Fibroblast of pulmonary artery (primary cell): ENCODE data around the gene CPEB4.

Experiments
- DNase-seq: peaks from one replicate; pipeline ENCODE4 v3.0.0-alpha.2; 2010; ENCODE audit warnings: low read depth
- H3K4me3 ChIP-seq: replicated peaks from 2 replicates; pipeline ENCODE4 v1.5.1; 2011; ENCODE audit warnings: low read depth, mild to moderate bottlenecking, control low read depth, low read length, moderate library complexity
- CTCF ChIP-seq: IDR thresholded peaks from 2 replicates; pipeline ENCODE4 v1.5.1; 2011; ENCODE audit warnings: mild to moderate bottlenecking, control low read depth, low read length, inconsistent platforms; ENCODE audit errors: missing control alignments

CPEB4 gene

GRCh38 chr5:173885475-173886010 lies 2.6 kb upstream of the CPEB4 start:
- no peak overlapping the region for H3K4me3 ChIP-seq
- TF ChIP-seq CTCF: no peak
- DNase-seq: peak; percentile 38

DNA sequence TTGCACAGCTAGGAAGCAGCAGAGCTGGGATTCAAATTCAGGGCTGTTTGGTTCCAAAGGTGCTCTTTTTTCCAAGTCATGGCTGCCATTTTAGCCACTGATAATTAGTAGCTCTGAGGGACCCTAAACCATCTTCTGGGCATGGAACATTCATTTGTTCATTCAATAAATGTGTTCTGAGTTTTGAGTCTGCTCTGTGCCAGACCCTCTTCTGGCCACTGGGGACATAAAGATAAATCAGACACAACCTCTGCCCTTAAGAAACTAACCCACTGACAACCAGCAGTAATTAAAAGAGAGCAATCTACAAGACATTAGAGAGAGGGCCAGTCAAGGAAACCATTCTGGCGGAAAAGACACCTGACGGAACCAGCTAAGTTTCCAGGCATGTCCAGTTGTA lies 2.0 kb upstream of the CPEB4 start:
- no peak for TF ChIP-seq CTCF
- no peak overlapping the region for H3K4me3 ChIP-seq

GRCh38 chr5:173888473-173889131 lies 453 bp downstream of the CPEB4 start:
- no peak for TF ChIP-seq CTCF

More for the DNA sequence above, 2.0 kb upstream of the CPEB4 start:
- no peak for DNase-seq

GRCh38 chr5:173890195-173890991 lies 2.2 kb downstream of the CPEB4 start:
- no peak for TF ChIP-seq CTCF
- peak overlapping the region; percentile 89 for H3K4me3 ChIP-seq

More at GRCh38 chr5:173888473-173889131, 453 bp downstream of the CPEB4 start:
- H3K4me3 ChIP-seq: peak overlapping the region; percentile 89
- DNase-seq: peak; percentile 42

DNA sequence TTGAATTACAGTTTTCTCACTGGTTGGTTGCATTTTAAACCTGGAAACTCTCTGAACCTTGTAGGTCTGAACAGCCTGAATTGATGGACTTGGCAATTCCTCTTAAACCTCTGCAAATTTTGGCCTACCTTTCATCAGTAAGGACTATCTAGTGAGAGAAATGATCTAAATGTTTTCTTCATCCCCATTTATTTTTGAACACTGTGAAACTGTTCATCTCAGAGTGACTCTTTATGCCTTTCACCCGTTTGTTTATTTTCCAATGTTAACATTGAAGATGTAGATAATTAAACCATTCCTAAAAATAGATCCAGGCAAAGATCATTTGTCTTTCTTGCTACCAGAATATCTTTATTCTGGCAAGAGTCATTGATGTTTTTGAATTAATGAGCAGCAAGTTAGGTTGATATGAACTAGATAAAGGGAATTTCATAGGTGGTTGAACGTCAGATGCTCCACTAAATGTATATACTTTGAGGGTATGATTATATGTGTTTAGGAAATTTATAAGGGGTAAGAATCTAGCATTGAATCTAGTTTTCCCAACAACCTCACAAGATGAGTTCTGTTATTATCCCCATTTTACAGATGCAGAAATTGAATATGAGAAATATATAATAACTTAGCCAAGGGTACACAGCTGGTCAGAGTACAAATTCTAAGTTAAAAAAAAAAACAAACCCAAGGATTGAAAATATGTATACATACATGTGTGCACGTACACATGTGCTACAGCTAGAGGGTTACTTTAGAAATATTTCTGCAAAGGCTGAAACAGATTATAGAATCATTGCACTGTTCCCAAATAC lies 3.4 kb downstream of the CPEB4 start:
- peak overlapping the region; percentile 89 for H3K4me3 ChIP-seq
- no peak for TF ChIP-seq CTCF
- no peak for DNase-seq

More at GRCh38 chr5:173890195-173890991, 2.2 kb downstream of the CPEB4 start:
- peak; percentile 55 for DNase-seq

- DNase-seq: no peak
- peak overlapping the region; percentile 89 for H3K4me3 ChIP-seq
- no peak for TF ChIP-seq CTCF
Measured at GRCh38 chr5:173893192-173893561, 5.0 kb downstream of the CPEB4 start.
